ENCODE results near the gene PNPLA8.

PNPLA8 gene

GRCh38 chr7:108440613-108441012 lies 85.3 kb downstream of the PNPLA8 start:
- no peak for DNase-seq

GRCh38 chr7:108436906-108437305 lies 89.0 kb downstream of the PNPLA8 start:
- no peak for DNase-seq

DNA sequence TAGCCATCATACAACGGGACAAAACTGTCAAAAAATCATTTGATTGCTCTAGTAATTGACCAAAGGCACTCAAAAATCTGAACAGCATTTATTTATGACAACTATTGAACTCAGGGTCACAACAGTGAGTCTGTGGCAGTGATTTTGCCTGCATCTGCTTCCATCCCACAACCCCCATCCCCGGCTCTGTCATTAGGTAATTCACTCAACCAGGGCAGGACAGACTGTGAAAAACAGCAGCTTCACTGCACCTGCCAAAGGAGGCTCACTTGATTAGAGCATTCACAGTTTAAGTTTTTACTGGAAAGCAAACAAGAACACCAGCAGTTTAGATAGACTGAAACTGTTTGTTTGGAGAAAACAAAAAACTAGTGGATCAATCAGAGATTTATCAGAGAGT lies 91.9 kb downstream of the PNPLA8 start:
- DNase-seq = no peak

DNA sequence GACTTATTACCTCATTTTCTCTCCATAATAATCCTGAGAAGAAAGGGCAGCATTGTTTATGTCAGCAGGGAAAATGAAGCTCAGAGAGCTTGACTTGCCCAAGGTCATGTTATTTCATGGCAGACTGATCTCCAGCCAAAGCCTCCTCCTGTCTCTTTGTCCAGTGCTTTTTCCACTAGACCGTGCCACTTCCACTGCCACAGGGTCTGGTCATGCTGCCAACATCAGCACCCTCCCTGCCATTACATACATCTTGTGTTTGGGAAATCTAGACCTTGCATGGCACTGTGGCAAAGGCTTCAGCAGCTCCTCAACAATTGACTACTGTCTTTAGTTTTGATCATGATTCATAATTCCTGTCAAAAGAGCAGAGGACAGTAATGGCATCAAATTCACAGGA lies 94.8 kb downstream of the PNPLA8 start:
- DNase-seq = no peak

GRCh38 chr7:108430664-108431063 lies 95.3 kb downstream of the PNPLA8 start:
- DNase-seq = no peak

GRCh38 chr7:108427766-108428165 lies 98.2 kb downstream of the PNPLA8 start:
- no peak for DNase-seq

- DNase-seq = no peak
Measured at GRCh38 chr7:108425714-108426275, 100.1 kb downstream of the PNPLA8 start.

GRCh38 chr7:108424013-108424412 lies 101.9 kb downstream of the PNPLA8 start:
- no peak for DNase-seq

DNA sequence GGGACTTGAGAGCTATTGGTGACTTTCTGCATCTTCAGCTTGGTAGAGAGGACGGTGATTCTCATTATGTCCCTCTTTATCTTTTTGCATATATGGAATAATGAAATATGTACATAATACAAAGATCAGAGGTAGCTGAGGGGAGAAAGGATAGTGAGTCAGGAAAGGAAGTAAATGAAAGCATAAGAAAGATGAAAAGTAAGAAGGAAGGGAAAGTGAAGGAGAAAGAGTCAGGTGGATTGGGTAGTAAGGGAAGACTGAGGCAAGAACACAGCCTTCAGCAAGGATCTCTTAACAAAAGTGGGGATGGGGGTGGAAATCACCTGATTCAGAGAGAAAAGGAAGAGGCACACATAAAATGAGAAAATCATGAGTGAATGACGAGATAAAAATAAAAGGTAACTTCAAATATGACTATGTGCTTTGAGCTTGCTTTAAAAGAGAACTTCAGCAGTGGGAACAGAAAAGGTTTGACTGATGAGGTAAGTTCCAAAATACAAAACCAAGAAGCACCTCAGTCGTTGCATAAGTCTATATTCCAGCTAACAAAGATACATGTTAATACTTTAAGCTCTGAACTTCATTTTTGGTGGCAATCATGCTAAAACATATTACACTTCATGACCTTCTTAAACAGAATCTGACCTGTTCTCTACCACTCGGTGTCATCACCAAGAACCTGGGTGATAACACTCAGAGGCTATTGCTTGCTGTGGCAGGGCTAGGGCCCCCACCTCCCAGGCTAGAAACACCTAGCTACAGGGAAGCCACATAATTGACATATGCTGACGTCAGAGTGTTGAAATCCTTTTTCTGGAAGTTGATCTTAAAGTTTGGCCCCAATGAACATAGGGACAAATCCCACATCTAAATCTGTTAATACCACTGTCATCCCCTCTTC lies 102.6 kb downstream of the PNPLA8 start:
- DNase-seq = no peak

DNA sequence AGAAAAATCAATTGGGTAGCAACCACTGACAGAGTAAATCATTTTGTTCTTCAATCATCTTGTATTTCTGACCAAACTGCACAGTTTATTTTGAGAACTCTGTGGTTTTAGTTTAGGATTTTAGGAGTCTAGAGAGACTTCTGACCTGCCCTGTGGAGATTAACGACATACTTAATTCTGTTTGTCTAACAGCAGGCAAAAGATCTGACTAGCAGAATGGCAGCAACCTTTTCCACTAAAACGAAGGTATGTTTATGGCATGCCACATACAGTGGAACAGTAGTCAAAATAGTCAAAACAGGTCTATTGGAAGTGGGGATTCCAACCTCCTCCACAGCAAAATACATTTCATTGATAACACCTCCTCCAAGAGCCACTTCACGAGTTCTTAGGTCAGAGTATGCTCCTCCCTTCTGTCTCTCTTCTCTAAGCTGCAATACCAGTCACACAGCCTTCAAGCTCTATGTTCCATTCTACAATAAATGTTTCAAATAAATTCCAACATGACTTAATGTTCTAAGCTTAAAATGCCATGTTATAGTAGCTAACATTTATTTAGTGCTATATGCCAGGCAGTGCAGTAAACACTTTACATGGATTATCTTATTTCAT lies 104.1 kb downstream of the PNPLA8 start:
- no peak for DNase-seq
